Stimulated activated CD8-positive, alpha-beta memory T cell treated with anti-CD3 and anti-CD28 coated beads, Interleukin-4, amount 100 ng/mL, for 24 hours (primary cell): ENCODE measurements around the gene CORT.
A peak's percentile ranks its signal among the peaks of the same experiment; 100 is the strongest.

Experiments used
- DNase-seq: peaks from one replicate; pipeline ENCODE4 v3.0.0-alpha.2; 2020; ENCODE audit warnings: low read depth

CORT gene

GRCh38 chr1:10474613-10475507, 25.0 kb downstream of the CORT start, which contains the start of gene PEX14:
TSS of gene PEX14 (plus strand) at chr1:10474950. CDS start at chr1:10474967, 17 bp downstream.
- peak; percentile 78 for DNase-seq

- no peak for DNase-seq
Observed at GRCh38 chr1:10475510-10475909, 25.7 kb downstream of the CORT start.

- DNase-seq = no peak
Observed at GRCh38 chr1:10479296-10479695, 29.5 kb downstream of the CORT start.

GRCh38 chr1:10480614-10481013, 30.8 kb downstream of the CORT start:
- no peak for DNase-seq

- DNase-seq = no peak
Observed at GRCh38 chr1:10484521-10484920, 34.7 kb downstream of the CORT start.

GRCh38 chr1:10489291-10490055, 39.6 kb downstream of the CORT start:
- DNase-seq = no peak

- no peak for DNase-seq
Observed at GRCh38 chr1:10490286-10490970, 40.6 kb downstream of the CORT start.

GRCh38 chr1:10494418-10494753, 44.6 kb downstream of the CORT start:
- no peak for DNase-seq

- peak; percentile 70 for DNase-seq
Observed at GRCh38 chr1:10494754-10495474, 45.1 kb downstream of the CORT start.

GRCh38 chr1:10495475-10495817, 45.6 kb downstream of the CORT start:
- DNase-seq = no peak

GRCh38 chr1:10495952-10496351, 46.1 kb downstream of the CORT start:
- DNase-seq = no peak

- DNase-seq = no peak
Observed at GRCh38 chr1:10497109-10497508, 47.3 kb downstream of the CORT start.

GRCh38 chr1:10498231-10498630, 48.4 kb downstream of the CORT start:
- DNase-seq = no peak
